Transverse colon (tissue), 3 donors: ENCODE data around the gene HIVEP2.

Experiments used
- CTCF ChIP-seq, 5 experiments: fragments of 200-600 bp in 3 of 5; fragments of 450-650 bp in 2 of 5; sonication (generic) in 3 of 5; IDR thresholded peaks; 1 replicate in 2 of 5; 2 replicates in 3 of 5; pipeline ENCODE4 v1.5.1; 2016 to 2017; ENCODE audit warnings: antibody characterized with exemption in 5 of 5, inconsistent platforms in 3 of 5, mild to moderate bottlenecking in 2 of 5, moderate library complexity in 1 of 5
- EP300 ChIP-seq: sonication (generic); formaldehyde crosslinking; IDR thresholded peaks from one replicate; pipeline ENCODE4 v1.6.1; 2017; ENCODE audit warnings: antibody characterized with exemption, low read depth
- POLR2A ChIP-seq: fragments of 450-650 bp; IDR thresholded peaks from one replicate; pipeline ENCODE4 v1.6.1; 2016; ENCODE audit warnings: antibody characterized with exemption, mild to moderate bottlenecking, moderate library complexity

DNA sequence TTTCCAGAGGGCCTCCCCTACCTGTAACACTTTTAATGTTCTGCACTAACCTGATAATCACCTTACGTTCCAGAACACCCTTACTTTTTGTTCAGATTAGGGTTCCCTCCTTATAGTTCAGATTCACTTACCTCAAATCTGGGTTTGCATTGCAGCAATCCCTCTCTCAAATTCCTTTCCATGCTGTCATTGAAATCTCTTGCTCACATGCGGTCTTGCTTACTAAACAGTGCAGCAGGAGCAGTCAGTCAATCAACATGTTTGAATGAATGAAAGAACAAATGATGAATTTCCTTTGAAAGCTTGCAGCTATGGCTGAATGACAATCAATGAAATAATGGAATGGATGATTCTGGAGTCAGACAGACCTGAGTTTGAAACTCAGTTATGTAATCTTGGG lies 200.1 kb downstream of the HIVEP2 start:
- TF ChIP-seq CTCF (IDR thresholded peaks at IDR 0.05) = no peak
- no peak for TF ChIP-seq POLR2A
- no peak for TF ChIP-seq EP300
